BLaER1 (cell line): ENCODE results near the gene TNNI3K.

Source experiments
- H3K27ac ChIP-seq: shearing (Covaris generic); formaldehyde crosslinking; 2 replicates; pipeline ENCODE4 v1.8.1; 2022
- H3K27me3 ChIP-seq: shearing (Covaris generic); formaldehyde crosslinking; 2 replicates; pipeline ENCODE4 v1.8.1; 2022
- H3K36me3 ChIP-seq: shearing (Covaris generic); formaldehyde crosslinking; 2 replicates; pipeline ENCODE4 v1.8.1; 2022
- H3K4me1 ChIP-seq: shearing (Covaris generic); formaldehyde crosslinking; 2 replicates; pipeline ENCODE4 v1.8.1; 2022
- H3K4me2 ChIP-seq: shearing (Covaris generic); formaldehyde crosslinking; 2 replicates; pipeline ENCODE4 v1.8.1; 2022
- H3K4me3 ChIP-seq: shearing (Covaris generic); formaldehyde crosslinking; 2 replicates; pipeline ENCODE4 v1.8.1; 2022
- H3K9ac ChIP-seq: shearing (Covaris generic); formaldehyde crosslinking; 2 replicates; pipeline ENCODE4 v1.8.1; 2022
- H3K9me3 ChIP-seq: shearing (Covaris generic); formaldehyde crosslinking; 2 replicates; pipeline ENCODE4 v1.8.1; 2022
- H4K20me1 ChIP-seq: shearing (Covaris generic); formaldehyde crosslinking; 2 replicates; pipeline ENCODE4 v1.8.1; 2022
- Cebpa-rat ChIP-seq: shearing (Covaris generic); IDR thresholded peaks from 2 replicates; pipeline ENCODE4 v1.8.1; 2022

Gene TNNI3K

DNA sequence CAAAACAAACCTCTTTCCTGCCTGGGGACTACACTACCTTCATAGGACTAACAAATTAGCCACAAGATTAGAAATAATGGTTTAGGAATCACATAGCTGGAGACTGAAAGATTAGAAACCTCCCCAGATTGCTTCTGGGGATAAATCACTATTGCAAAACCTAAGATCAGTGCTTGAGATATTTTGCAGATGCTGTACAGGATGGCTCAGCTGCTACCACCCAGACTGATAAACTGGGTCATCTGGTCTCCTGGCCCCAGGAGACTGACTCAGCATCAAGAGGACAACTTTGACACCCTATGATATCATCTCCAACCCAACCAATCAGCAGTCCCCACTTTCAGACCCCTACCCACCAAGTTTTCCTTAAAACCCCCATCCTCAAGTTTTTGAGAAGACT is 140.2 kb downstream of the TNNI3K start:
- Histone ChIP-seq H3K4me2 (no peak overlapping the region), H3K4me3 (no peak overlapping the region), H3K4me1 (0 out of 2 replicates have a peak, but pooled peaks cover 4% of the 10 kb centered on the region), H3K36me3 (no peaks in the 10 kb centered on the region), H3K9me3 (no peaks in the 10 kb centered on the region), H3K9ac (no peak overlapping the region), H3K27ac (no peak overlapping the region), H3K27me3 (no peaks in the 10 kb centered on the region), H4K20me1 (no peaks in the 10 kb centered on the region)
- TF ChIP-seq Cebpa-rat: no peak

GRCh38 chr1:74380252-74380651 is 145.1 kb downstream of the TNNI3K start:
- H3K4me2 ChIP-seq: no peak overlapping the region
- no peak overlapping the region for H3K9ac ChIP-seq
- no peak overlapping the region for H3K27ac ChIP-seq
- TF ChIP-seq Cebpa-rat: no peak
- H3K4me1 ChIP-seq: 0 out of 2 replicates have a peak, but pooled peaks cover 2% of the 10 kb centered on the region
- no peaks in the 10 kb centered on the region for H3K9me3 ChIP-seq
- H4K20me1 ChIP-seq: no peaks in the 10 kb centered on the region
- H3K27me3 ChIP-seq: no peaks in the 10 kb centered on the region
- H3K4me3 ChIP-seq: no peak overlapping the region
- H3K36me3 ChIP-seq: no peaks in the 10 kb centered on the region

GRCh38 chr1:74388855-74389254 is 153.7 kb downstream of the TNNI3K start:
- H3K36me3 ChIP-seq: no peaks in the 10 kb centered on the region
- no peaks in the 10 kb centered on the region for H3K27me3 ChIP-seq
- no peaks in the 10 kb centered on the region for H4K20me1 ChIP-seq
- no peak overlapping the region for H3K9ac ChIP-seq
- no peak for TF ChIP-seq Cebpa-rat
- H3K27ac ChIP-seq: no peak overlapping the region
- no peaks in the 10 kb centered on the region for H3K4me1 ChIP-seq
- no peak overlapping the region for H3K4me2 ChIP-seq
- H3K9me3 ChIP-seq: no peaks in the 10 kb centered on the region
- H3K4me3 ChIP-seq: no peak overlapping the region

DNA sequence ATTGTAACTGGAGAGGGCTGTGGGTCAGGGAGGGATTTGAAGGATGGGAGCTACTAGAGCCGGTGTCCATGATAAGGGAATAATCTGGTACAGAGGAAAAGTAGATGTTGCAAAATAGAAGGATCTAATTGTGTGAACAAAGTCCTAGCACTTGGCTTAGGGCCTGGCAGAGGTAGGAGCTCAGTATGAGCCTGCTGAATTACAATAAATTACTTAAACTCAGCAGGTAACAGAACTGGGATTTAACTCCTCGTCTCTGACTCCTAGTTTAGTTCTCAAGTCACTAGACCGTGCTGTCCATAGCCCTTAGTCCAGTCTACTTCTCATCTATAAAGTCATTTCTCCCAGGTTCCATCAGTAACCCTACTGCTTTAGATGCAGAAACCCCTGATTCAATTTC is 157.0 kb downstream of the TNNI3K start:
- H3K27me3 ChIP-seq: no peaks in the 10 kb centered on the region
- TF ChIP-seq Cebpa-rat: no peak
- H3K27ac ChIP-seq: no peak overlapping the region

DNA sequence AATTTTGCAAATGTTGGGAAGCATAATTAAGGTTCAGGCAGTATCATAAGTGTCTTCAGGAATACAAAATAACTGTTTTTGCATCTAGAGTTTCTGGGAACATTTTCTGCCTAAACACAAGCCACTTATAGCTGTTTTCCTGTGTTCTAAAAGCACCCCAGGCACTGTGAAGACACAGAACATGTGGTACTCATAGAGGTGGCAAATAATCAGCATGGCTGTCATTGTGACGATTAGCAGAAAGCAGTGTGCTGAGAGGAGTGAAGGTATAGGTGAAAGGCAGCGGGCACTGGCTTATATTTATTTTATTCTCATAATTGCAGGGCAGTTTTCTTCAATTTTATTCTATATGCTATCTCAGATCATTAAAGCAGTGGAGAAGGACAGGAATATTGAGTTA is 157.7 kb downstream of the TNNI3K start:
- Histone ChIP-seq H3K9me3 (no peaks in the 10 kb centered on the region), H3K27me3 (no peaks in the 10 kb centered on the region), H3K4me3 (no peak overlapping the region), H3K4me1 (no peaks in the 10 kb centered on the region; the same call in 1 of the 2 replicates), H3K36me3 (no peaks in the 10 kb centered on the region), H3K4me2 (no peak overlapping the region), H3K9ac (no peak overlapping the region), H4K20me1 (no peaks in the 10 kb centered on the region), H3K27ac (no peak overlapping the region)
- no peak for TF ChIP-seq Cebpa-rat

More for the DNA sequence above, 157.0 kb downstream of the TNNI3K start:
- Histone ChIP-seq H3K36me3 (no peaks in the 10 kb centered on the region), H4K20me1 (no peaks in the 10 kb centered on the region), H3K4me2 (no peak overlapping the region), H3K9ac (no peak overlapping the region), H3K4me3 (no peak overlapping the region), H3K4me1 (no peaks in the 10 kb centered on the region; the same call in 1 of the 2 replicates), H3K9me3 (no peaks in the 10 kb centered on the region)

DNA sequence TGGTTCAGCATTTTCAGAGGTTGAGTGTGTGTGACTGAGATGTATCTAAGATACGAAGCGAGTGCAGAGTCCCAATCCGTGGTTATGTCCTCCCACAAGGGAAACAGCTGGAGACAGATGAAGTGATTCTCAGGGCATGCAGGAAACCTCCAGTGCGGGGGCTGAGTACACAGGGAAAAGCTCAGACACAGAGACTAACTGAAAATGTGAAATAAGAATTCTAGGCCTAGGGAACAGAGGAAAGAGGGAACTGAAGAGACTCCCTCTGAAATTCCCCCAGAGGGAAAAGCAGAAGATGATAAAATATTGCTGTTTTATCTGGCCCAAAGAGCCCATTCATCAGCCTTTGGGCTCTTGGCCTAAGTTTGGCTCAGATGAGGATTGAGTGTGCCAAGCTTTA is 160.4 kb downstream of the TNNI3K start:
- Histone ChIP-seq H3K36me3 (no peaks in the 10 kb centered on the region), H3K9me3 (no peaks in the 10 kb centered on the region), H3K27me3 (no peaks in the 10 kb centered on the region), H4K20me1 (no peaks in the 10 kb centered on the region), H3K4me2 (0 out of 2 replicates have a peak overlapping the region, but pooled peaks have one; percentile 9), H3K4me3 (no peak overlapping the region), H3K9ac (no peak overlapping the region), H3K27ac (no peak overlapping the region), H3K4me1 (no peaks in the 10 kb centered on the region; the same call in 1 of the 2 replicates)
- TF ChIP-seq Cebpa-rat: no peak

GRCh38 chr1:74396462-74396861 is 161.3 kb downstream of the TNNI3K start:
- H3K9me3 ChIP-seq: no peaks in the 10 kb centered on the region
- H3K27me3 ChIP-seq: no peaks in the 10 kb centered on the region
- H3K9ac ChIP-seq: no peak overlapping the region
- no peak for TF ChIP-seq Cebpa-rat
- no peak overlapping the region for H3K27ac ChIP-seq
- H3K4me2 ChIP-seq: no peak overlapping the region
- no peak overlapping the region for H3K4me3 ChIP-seq
- no peaks in the 10 kb centered on the region for H3K36me3 ChIP-seq
- H3K4me1 ChIP-seq: no peaks in the 10 kb centered on the region; the same call in 1 of the 2 replicates
- no peaks in the 10 kb centered on the region for H4K20me1 ChIP-seq

DNA sequence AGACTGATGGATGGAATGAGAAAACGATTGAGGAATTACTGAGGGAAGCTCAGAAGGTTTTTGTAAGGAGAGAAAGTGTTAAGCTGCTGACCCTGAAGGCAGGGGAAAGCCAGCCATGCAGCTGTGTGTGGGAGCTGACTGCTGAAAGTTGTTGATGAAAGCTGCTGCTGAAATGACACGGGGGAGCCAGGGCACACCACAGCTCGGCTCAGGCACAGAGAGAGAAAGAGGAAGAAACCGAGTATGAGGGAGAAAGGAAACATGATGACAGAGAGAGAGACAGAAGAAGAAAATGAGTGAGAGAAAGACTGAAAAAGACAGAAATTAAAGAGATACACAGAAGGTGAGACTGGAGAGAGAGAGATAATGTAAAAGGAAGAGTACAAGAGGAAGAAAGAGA is 161.7 kb downstream of the TNNI3K start:
- Histone ChIP-seq H4K20me1 (no peaks in the 10 kb centered on the region), H3K4me1 (no peaks in the 10 kb centered on the region; the same call in 1 of the 2 replicates), H3K9me3 (no peaks in the 10 kb centered on the region), H3K36me3 (no peaks in the 10 kb centered on the region), H3K9ac (no peak overlapping the region), H3K4me2 (no peak overlapping the region), H3K27ac (no peak overlapping the region), H3K27me3 (no peaks in the 10 kb centered on the region), H3K4me3 (no peak overlapping the region)
- no peak for TF ChIP-seq Cebpa-rat

DNA sequence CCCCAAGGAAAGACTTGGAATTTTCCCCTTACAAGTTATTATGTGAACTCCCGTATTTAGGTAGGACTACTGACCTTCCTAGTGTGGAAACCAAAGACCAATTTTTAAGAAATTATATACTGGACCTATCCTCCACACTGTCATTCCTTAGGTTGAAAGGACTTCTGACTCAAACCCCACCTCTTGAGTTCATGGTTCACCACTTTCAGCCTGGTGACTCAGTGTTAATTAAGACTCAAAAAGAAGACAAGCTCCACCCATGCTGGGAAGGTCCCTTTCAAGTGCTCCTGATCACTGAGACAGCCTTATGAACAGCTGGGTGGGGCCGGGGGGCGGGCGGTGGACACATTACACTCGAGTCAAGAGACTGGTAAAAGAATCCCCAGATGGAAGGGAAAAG is 164.1 kb downstream of the TNNI3K start:
- Histone ChIP-seq H3K9me3 (no peaks in the 10 kb centered on the region), H3K4me3 (no peak overlapping the region), H3K36me3 (no peaks in the 10 kb centered on the region), H3K27ac (no peak overlapping the region), H3K9ac (no peak overlapping the region), H3K4me2 (no peak overlapping the region), H3K27me3 (no peaks in the 10 kb centered on the region), H4K20me1 (no peaks in the 10 kb centered on the region), H3K4me1 (no peaks in the 10 kb centered on the region; the same call in 1 of the 2 replicates)
- TF ChIP-seq Cebpa-rat: no peak

GRCh38 chr1:74402873-74403272 is 167.7 kb downstream of the TNNI3K start:
- H3K4me3 ChIP-seq: no peak overlapping the region
- TF ChIP-seq Cebpa-rat: no peak
- no peaks in the 10 kb centered on the region for H3K9me3 ChIP-seq
- H3K4me1 ChIP-seq: no peaks in the 10 kb centered on the region
- H3K9ac ChIP-seq: no peak overlapping the region
- H3K36me3 ChIP-seq: no peaks in the 10 kb centered on the region
- H3K27me3 ChIP-seq: no peaks in the 10 kb centered on the region
- no peak overlapping the region for H3K27ac ChIP-seq
- H3K4me2 ChIP-seq: no peak overlapping the region
- H4K20me1 ChIP-seq: no peaks in the 10 kb centered on the region

DNA sequence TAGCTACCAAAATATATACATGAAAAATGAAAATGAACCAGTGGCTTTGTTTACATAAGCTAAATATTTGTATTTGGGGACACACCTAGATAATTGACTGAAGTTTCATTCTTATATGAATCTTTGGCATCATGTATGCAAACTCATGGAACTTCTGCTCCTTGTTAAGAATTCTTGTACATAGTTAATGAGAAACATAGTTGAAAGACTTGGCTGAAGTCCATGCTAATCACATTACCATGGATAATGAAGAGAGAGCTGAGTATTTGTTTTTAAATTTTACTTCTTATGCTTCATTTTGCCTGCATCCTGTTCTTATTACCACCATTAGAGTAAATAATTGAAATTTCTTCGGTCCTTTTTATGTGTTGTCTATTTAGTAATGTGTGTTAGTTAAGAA is 168.4 kb downstream of the TNNI3K start:
- Histone ChIP-seq H3K4me3 (no peak overlapping the region), H3K9me3 (no peaks in the 10 kb centered on the region), H3K9ac (no peak overlapping the region), H3K27ac (no peak overlapping the region), H3K4me2 (no peak overlapping the region), H3K27me3 (no peaks in the 10 kb centered on the region), H4K20me1 (no peaks in the 10 kb centered on the region), H3K36me3 (no peaks in the 10 kb centered on the region), H3K4me1 (no peaks in the 10 kb centered on the region)
- no peak for TF ChIP-seq Cebpa-rat
